Fibroblast of lung (primary cell): ENCODE data around the gene HAO1. TPM values are rescaled to one million over a fixed set of nuclear protein-coding genes. Genes with fewer than 3 reads are reported as not detected.

Experiments used
- DNase-seq, 2 donors: peaks; one replicate each; pipeline versions ENCODE4 v3.0.0 to v3.0.0-alpha.2; 2010; ENCODE audit warnings: low read depth in 2 of 2
- H2AFZ ChIP-seq: 2 replicates; pipeline ENCODE4 v1.5.1; 2012; ENCODE audit warnings: low read length, control low read depth, inconsistent platforms
- H3K27ac ChIP-seq: 2 replicates; pipeline ENCODE4 v1.5.1; 2011; ENCODE audit warnings: low read length, control low read depth; ENCODE audit not compliant: insufficient read depth
- H3K27me3 ChIP-seq: 2 replicates; pipeline ENCODE4 v1.5.1; 2011; ENCODE audit warnings: mild to moderate bottlenecking, low read length; ENCODE audit not compliant: control insufficient read depth, insufficient read depth
- H3K36me3 ChIP-seq: 2 replicates; pipeline ENCODE4 v1.5.1; 2011; ENCODE audit warnings: low read length; ENCODE audit not compliant: control insufficient read depth, insufficient read depth
- H3K4me1 ChIP-seq: 2 replicates; pipeline ENCODE4 v1.5.1; 2011; ENCODE audit warnings: low read length; ENCODE audit not compliant: control insufficient read depth, insufficient read depth; ENCODE audit errors: extremely low read depth
- H3K4me2 ChIP-seq: 2 replicates; pipeline ENCODE4 v1.5.1; 2011; ENCODE audit warnings: low read length, control low read depth; ENCODE audit not compliant: insufficient read depth; ENCODE audit errors: extremely low read depth
- H3K4me3 ChIP-seq, 4 experiments: fragments of 200-600 bp in 1 of 4; sonication (generic) in 1 of 4; replicated peaks in 1 of 4; 2 replicates each; pipeline ENCODE4 v1.5.1; 2011 to 2016; ENCODE audit warnings: low read length in 4 of 4, low read depth in 3 of 4, mild to moderate bottlenecking in 3 of 4, control low read depth in 2 of 4, inconsistent platforms in 1 of 4, mixed read lengths in 1 of 4; ENCODE audit not compliant: insufficient read depth in 1 of 4; ENCODE audit errors: control extremely low read depth in 1 of 4
- H3K79me2 ChIP-seq: 2 replicates; pipeline ENCODE4 v1.5.1; 2012; ENCODE audit warnings: mild to moderate bottlenecking, low read length, inconsistent platforms; ENCODE audit not compliant: control insufficient read depth, insufficient read depth
- H3K9ac ChIP-seq: 2 replicates; pipeline ENCODE4 v1.5.1; 2011; ENCODE audit warnings: mild to moderate bottlenecking, low read length, control low read depth; ENCODE audit not compliant: insufficient read depth
- H3K9me3 ChIP-seq: 2 replicates; pipeline ENCODE4 v1.5.1; 2012; ENCODE audit warnings: low read depth, low read length; ENCODE audit not compliant: control insufficient read depth, insufficient read depth
- H4K20me1 ChIP-seq: 2 replicates; pipeline ENCODE4 v1.5.1; 2011; ENCODE audit warnings: low read length; ENCODE audit not compliant: control insufficient read depth, insufficient read depth; ENCODE audit errors: extremely low read depth
- EZH2 ChIP-seq: IDR thresholded peaks from 2 replicates; pipeline ENCODE4 v1.5.1; 2012; ENCODE audit warnings: low read length, control low read depth, mild to moderate bottlenecking; ENCODE audit errors: missing control alignments
- polyA plus RNA-seq, 2 donors: library from polyadenylated mRNA; depleted of rRNA in 1 of 2; stranded (reverse) in 1 of 2; unstranded in 1 of 2; fragments of >200 nt; gene quantifications; 2 replicates each; pipeline ENCODE4 v1.2.1, GENCODE V29; 2011 to 2012; ENCODE audit warnings: missing spikeins in 1 of 2
- total RNA-seq: library from RNA; depleted of rRNA; stranded (reverse); fragments of >200 nt; gene quantifications from 2 replicates; pipeline ENCODE4 v1.2.1, GENCODE V29; 2014
- TF ChIP-seq, protein P1 (sequence below), 2 donors: IDR thresholded peaks in 1 of 2; conservative IDR thresholded peaks in 1 of 2; 1 replicate in 1 of 2; 2 replicates in 1 of 2; pipeline ENCODE4 v1.5.1; 2011 to 2012; ENCODE audit warnings: low read length in 2 of 2, control low read depth in 1 of 2, inconsistent platforms in 1 of 2, low read depth in 1 of 2, mild to moderate bottlenecking in 1 of 2

Gene HAO1
- total and polyA plus RNA-seq, 2 donors (not counting 1 experiment from before 2014, with no cell fraction given), result not detected

DNA sequence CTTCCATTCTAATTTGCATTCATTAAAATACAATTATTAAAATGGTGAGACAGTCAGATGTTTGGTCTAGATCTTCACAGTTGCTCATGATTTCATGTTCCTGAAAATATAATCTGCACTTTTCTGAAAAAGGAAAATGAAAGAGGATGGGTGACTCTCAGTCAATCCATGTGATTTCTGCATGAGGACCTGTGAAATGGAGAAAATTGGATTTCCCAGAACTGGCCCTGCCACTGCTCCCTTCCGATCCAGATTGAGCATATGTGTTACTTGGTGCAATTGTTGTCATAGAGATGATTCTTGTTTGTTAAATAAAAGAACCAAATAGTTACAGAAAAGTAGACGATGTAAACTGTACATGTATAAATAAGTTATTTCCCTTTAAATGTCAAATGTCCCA lies 37.4 kb downstream of the HAO1 start:
- TF ChIP-seq, protein P1, sequence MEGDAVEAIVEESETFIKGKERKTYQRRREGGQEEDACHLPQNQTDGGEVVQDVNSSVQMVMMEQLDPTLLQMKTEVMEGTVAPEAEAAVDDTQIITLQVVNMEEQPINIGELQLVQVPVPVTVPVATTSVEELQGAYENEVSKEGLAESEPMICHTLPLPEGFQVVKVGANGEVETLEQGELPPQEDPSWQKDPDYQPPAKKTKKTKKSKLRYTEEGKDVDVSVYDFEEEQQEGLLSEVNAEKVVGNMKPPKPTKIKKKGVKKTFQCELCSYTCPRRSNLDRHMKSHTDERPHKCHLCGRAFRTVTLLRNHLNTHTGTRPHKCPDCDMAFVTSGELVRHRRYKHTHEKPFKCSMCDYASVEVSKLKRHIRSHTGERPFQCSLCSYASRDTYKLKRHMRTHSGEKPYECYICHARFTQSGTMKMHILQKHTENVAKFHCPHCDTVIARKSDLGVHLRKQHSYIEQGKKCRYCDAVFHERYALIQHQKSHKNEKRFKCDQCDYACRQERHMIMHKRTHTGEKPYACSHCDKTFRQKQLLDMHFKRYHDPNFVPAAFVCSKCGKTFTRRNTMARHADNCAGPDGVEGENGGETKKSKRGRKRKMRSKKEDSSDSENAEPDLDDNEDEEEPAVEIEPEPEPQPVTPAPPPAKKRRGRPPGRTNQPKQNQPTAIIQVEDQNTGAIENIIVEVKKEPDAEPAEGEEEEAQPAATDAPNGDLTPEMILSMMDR (conservative IDR thresholded peaks at IDR 0.05 in 1 of 2, IDR thresholded peaks at IDR 0.05 in 1 of 2; ENCODE audit: low read depth in 1 of 2, low read length in 2 of 2), result no peak
- TF ChIP-seq EZH2, result no peak
- no peaks in the 10 kb centered on the region for H3K27me3 ChIP-seq
- H3K4me2 ChIP-seq, result no peak overlapping the region
- H3K79me2 ChIP-seq, result no peaks in the 10 kb centered on the region
- no peak overlapping the region for H3K4me3 ChIP-seq
- no peaks in the 10 kb centered on the region for H3K9me3 ChIP-seq
- DNase-seq, result no peak
- no peak overlapping the region for H2AFZ ChIP-seq
- no peaks in the 10 kb centered on the region for H4K20me1 ChIP-seq
- no peaks in the 10 kb centered on the region for H3K36me3 ChIP-seq
- no peak overlapping the region for H3K27ac ChIP-seq
- no peak overlapping the region for H3K9ac ChIP-seq
- H3K4me1 ChIP-seq, result no peaks in the 10 kb centered on the region

DNA sequence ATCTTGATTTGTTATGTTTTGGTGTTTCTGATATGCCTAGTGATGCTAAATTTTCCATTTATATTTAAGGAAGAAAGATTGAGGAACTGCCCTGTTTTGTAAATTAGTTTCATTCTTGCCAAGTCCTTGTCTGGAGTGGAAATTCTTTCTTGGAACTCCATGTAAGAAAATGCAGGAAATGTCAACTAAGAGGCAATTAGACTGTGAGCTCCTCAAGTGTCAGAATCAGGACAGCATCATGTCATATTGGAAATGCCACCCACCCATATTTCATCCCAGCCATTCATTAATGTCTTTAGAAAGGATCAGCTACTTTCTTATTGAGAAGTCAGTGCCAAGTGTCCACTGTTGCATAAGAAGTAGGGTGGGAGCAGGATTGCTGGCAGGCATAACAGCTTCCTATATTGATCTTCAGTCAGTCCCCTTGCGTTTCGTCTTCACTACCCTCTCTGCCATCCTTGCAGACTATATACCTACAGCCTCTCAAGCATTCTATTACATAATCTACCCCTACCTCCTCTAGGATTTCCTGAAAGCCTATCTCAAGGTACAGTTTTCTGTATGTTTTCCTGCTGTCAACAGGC lies 42.4 kb downstream of the HAO1 start:
- Histone ChIP-seq H2AFZ (no peak overlapping the region), H3K9ac (no peak overlapping the region), H3K27me3 (no peaks in the 10 kb centered on the region), H4K20me1 (no peaks in the 10 kb centered on the region), H3K36me3 (no peaks in the 10 kb centered on the region), H3K9me3 (no peaks in the 10 kb centered on the region), H3K4me3 (no peak overlapping the region), H3K27ac (no peak overlapping the region), H3K4me2 (no peak overlapping the region), H3K79me2 (no peaks in the 10 kb centered on the region), H3K4me1 (no peaks in the 10 kb centered on the region)
- TF ChIP-seq, protein P1 (conservative IDR thresholded peaks at IDR 0.05 in 1 of 2, IDR thresholded peaks at IDR 0.05 in 1 of 2; ENCODE audit: low read depth in 1 of 2, low read length in 2 of 2), result no peak
- TF ChIP-seq EZH2, result no peak
- DNase-seq, result no peak

- Histone ChIP-seq H3K4me2 (no peak overlapping the region), H3K4me1 (no peaks in the 10 kb centered on the region), H4K20me1 (no peaks in the 10 kb centered on the region), H3K9me3 (no peaks in the 10 kb centered on the region), H3K79me2 (no peaks in the 10 kb centered on the region), H3K4me3 (no peak overlapping the region), H3K9ac (no peak overlapping the region), H2AFZ (no peak overlapping the region), H3K27me3 (no peaks in the 10 kb centered on the region), H3K36me3 (no peaks in the 10 kb centered on the region), H3K27ac (no peak overlapping the region)
- DNase-seq, result no peak
- TF ChIP-seq EZH2, result no peak
- TF ChIP-seq, protein P1 (conservative IDR thresholded peaks at IDR 0.05 in 1 of 2, IDR thresholded peaks at IDR 0.05 in 1 of 2; ENCODE audit: low read depth in 1 of 2, low read length in 2 of 2), result no peak
Observed at GRCh38 chr20:7893014-7893730, 47.1 kb downstream of the HAO1 start.
